GM18870 (cell line): ENCODE results near the gene RIN3.

Source experiments
- ATAC-seq: cut with Tn5 transposase; IDR thresholded peaks from one replicate; pipeline ENCODE4 v1.9.1; 2021; ENCODE audit warnings: moderate library complexity; ENCODE audit not compliant: unreplicated experiment

Gene RIN3

GRCh38 chr14:92684801-92685560, 171.4 kb downstream of the RIN3 start:
- ATAC-seq, result no peak

- no peak for ATAC-seq
Observed at GRCh38 chr14:92685784-92686355, 172.3 kb downstream of the RIN3 start.

DNA sequence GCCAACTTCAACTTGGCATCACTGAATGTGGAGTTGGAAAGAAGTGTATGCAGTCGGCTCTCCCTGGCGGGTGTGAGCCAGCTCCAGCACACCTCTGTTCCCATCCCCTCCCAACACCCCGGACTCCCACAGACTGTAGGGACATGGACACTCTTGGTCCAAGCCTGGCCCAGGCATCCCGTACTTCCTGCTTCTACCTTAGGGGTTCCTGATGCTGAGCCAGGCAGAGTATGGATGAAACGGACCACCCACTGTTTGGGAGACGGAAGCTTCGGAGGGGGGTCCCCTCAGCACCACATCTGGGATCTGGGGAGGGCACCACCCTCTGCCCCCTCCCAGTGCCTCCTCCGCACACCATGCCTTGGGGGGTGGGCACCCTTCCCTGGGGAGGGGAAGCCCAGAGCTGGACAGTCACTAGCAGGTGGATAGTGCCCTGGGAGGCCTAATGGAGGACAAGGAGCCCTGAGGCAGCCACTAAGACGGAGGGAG, 172.9 kb downstream of the RIN3 start:
- no peak for ATAC-seq

DNA sequence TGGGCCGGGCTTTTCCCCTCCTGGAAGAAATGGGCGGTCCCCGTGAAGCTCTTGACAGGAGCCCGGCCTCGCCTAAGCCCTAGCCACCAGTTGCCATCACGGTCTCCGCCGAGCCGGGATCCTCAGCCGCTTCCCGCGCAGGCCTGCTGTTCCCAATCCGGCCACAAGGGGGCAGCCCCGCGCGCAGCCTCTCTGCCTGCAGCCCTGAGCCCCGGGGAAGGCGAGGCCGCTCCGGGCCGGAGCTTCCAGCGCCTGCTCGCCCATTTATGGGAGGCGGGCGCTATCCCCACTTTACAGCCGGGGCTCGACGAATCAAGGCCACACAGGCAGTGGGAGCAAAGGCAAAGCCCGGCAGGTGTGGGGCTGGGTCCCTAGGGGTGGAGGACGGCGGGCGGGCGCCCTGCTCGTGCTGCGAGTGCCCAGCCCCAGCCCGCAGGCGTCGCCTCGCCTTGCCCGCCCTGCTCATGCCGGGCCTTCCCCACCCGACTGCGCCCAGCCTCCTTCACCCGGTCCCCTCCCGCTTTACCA, 173.4 kb downstream of the RIN3 start:
- ATAC-seq, result no peak

GRCh38 chr14:92687681-92688433, 174.3 kb downstream of the RIN3 start:
- ATAC-seq, result no peak

GRCh38 chr14:92688434-92689375, 175.1 kb downstream of the RIN3 start:
- no peak for ATAC-seq

GRCh38 chr14:92690171-92691011, 176.8 kb downstream of the RIN3 start:
- no peak for ATAC-seq

GRCh38 chr14:92692822-92693226, 179.2 kb downstream of the RIN3 start:
- ATAC-seq, result no peak

DNA sequence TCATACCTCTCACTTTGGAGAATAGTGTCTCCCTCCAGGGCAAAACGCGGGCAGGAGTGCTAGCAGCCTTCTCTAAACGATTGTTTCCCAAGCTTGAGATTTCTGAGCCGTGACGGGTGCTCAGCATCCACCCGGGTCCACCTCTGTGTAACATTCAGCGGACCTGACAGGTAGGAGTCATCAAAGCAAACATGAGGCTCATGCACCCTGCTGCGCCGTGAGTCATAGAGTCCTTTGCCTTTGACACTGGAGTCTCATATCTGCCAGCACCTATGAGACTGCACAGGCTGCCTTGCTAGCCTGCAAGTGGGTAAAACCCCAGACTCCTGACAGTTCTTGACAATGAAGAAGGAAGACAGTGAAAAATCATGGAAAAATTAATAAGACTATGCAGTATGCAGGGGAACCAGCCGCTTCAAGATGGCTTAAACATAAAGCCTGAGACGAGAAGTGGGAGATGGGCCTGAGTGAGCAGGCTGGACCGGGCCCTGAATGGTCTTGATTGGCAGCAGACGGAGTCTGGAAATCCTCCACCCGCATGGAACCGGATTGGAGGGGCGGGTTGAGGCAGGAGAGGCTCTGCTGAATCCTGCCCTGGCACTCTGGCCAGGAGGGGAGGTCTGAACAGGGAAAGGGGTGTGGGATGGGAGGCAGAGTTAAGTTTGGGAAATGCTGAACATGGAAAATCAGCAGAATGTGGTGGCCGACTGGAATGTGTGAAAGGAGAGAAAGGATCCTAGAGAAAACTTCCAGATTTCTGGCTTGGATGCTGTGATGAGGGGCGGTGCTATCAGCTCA, 180.6 kb downstream of the RIN3 start:
- ATAC-seq, result no peak

DNA sequence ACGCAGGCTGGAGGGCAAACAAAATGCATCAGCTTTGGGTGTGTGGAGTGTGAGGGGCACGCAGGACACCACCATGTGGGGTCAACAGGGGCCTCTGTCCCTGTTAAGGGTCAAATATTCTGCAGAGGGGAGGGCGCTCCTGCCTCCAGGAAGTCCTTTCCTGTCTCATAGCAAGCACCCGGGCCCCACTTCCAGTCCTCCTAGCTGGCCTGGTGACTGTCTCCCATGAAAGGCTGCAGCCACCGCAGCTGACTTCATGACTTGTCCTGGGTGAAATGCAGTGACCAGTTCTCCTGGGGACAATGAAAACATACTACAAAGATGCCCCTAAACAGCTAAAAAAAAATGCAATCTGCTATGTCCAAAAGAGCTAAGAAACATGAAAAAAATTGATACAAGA, 181.2 kb downstream of the RIN3 start:
- no peak for ATAC-seq

GRCh38 chr14:92695562-92695961, 182.0 kb downstream of the RIN3 start:
- no peak for ATAC-seq

DNA sequence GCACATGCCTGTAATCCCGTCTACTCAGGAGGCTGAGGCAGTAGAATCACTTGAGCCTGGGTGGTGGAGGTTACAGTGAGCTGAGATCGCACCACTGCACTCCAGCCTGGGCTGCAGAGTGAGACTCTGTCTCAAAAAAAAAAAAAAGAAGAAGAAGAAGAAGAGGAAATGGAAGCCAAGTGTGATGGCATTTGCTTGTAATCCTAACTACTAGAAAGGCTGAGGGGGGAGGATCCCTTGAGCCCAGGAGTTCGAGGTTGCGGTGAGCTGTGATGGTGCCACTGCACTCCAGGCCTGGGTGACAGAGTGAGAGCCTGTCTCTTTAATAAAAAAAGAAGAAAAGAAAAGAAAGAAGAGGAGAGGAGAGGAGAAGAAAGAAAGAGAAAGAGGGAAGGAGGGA, 182.8 kb downstream of the RIN3 start:
- no peak for ATAC-seq

- ATAC-seq, result no peak
Observed at GRCh38 chr14:92698393-92698792, 184.8 kb downstream of the RIN3 start.

DNA sequence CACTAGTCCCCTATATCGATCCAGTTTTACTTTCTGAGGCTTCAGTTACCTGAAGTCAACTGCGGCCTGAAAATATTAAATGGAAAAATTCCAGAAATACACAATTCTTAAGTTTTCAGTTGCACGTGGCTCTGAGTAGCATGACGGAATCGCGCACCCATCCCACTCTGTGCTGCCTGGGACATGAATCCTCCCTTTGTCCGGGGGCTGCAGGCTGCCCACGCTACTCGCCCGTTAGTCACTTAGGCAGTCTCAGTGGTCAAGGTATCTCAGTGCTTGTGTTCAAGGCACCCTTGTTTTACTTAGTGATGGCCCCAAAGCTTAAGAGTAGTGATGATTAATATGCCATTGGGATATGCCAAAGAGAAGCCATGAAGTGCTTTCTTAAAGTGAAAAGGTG, 188.2 kb downstream of the RIN3 start:
- no peak for ATAC-seq

GRCh38 chr14:92702441-92702918, 188.9 kb downstream of the RIN3 start:
- ATAC-seq, result no peak

DNA sequence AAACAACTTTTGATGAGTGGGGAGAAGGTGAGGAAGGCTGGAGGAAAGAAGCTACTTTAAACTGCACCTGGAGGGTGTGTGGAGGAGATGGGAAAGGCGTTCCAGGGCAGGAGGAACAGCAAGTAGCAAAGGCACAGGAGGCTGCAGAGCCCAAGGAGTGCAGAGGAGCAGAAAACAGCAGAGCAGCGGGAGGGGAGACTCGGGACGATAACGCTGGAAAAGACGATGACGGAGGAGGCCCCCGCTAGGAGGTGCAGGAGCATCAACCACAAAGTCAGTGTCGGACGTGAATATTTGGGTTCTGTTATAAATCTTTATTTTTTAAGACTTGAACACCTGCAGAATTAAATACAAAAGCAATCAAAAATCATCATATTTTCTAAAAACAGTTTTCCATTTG, 189.9 kb downstream of the RIN3 start:
- no peak for ATAC-seq

GRCh38 chr14:92704036-92704804, 190.6 kb downstream of the RIN3 start:
- peak; percentile 93 for ATAC-seq

- ATAC-seq, result no peak
Observed at GRCh38 chr14:92704821-92705220, 191.2 kb downstream of the RIN3 start.
